Measurements from ENCODE around the gene APC. TPM values are rescaled to one million over a fixed set of nuclear protein-coding genes. Genes with fewer than 3 reads are reported as not detected.

APC gene
- total RNA-seq, 2 donors from 2014 or later: 36.0 to 36.8 TPM

GRCh38 chr5:112732131-112732530 lies 5.6 kb upstream of the APC start:
- no peaks in the 10 kb centered on the region for H3K4me1 ChIP-seq
- H3K9me3 ChIP-seq: no peaks in the 10 kb centered on the region
- H3K4me3 ChIP-seq: no peak overlapping the region
- no peaks in the 10 kb centered on the region for H3K36me3 ChIP-seq
- no peak overlapping the region for H3K9ac ChIP-seq (ENCODE audit: low read depth in 2 of 2, low read length in 2 of 2)
- intact Hi-C loops (cut with DNase I): no loop called here
- H3K27ac ChIP-seq: no peak overlapping the region
- H3K27me3 ChIP-seq: no peaks in the 10 kb centered on the region
- no peak for TF ChIP-seq CTCF (IDR thresholded peaks at IDR 0.05)
- no peak for DNase-seq

- Histone ChIP-seq H3K4me1 (peaks cover 2% of the 10 kb centered on the region), H3K9ac (ENCODE audit: low read depth in 2 of 2, low read length in 2 of 2) (no peak overlapping the region), H3K27me3 (no peaks in the 10 kb centered on the region), H3K27ac (no peak overlapping the region), H3K9me3 (no peaks in the 10 kb centered on the region), H3K4me3 (no peak overlapping the region), H3K36me3 (no peaks in the 10 kb centered on the region)
- no peak for DNase-seq
- intact Hi-C loops (cut with DNase I): no loop called here
- no peak for TF ChIP-seq CTCF (IDR thresholded peaks at IDR 0.05)
Measured at GRCh38 chr5:112733586-112733985, 4.1 kb upstream of the APC start.

GRCh38 chr5:112734597-112734996 lies 3.1 kb upstream of the APC start:
- Histone ChIP-seq H3K27me3 (no peaks in the 10 kb centered on the region), H3K4me1 (peaks cover 2% of the 10 kb centered on the region), H3K9me3 (no peaks in the 10 kb centered on the region), H3K36me3 (no peaks in the 10 kb centered on the region), H3K4me3 (no peak overlapping the region), H3K9ac (ENCODE audit: low read depth in 2 of 2, low read length in 2 of 2) (no peak overlapping the region), H3K27ac (no peak overlapping the region)
- no peak for TF ChIP-seq CTCF (IDR thresholded peaks at IDR 0.05)
- intact Hi-C loops (cut with DNase I): no loop called here
- DNase-seq: no peak

- no peak overlapping the region for H3K27ac ChIP-seq
- peaks cover 2% of the 10 kb centered on the region for H3K4me1 ChIP-seq
- no peak overlapping the region for H3K9ac ChIP-seq (ENCODE audit: low read depth in 2 of 2, low read length in 2 of 2)
- intact Hi-C loops (cut with DNase I): no loop called here
- no peak for DNase-seq
- no peak overlapping the region for H3K4me3 ChIP-seq
- TF ChIP-seq CTCF (IDR thresholded peaks at IDR 0.05): no peak
- no peaks in the 10 kb centered on the region for H3K9me3 ChIP-seq
- no peaks in the 10 kb centered on the region for H3K36me3 ChIP-seq
- H3K27me3 ChIP-seq: no peaks in the 10 kb centered on the region
Measured at GRCh38 chr5:112735702-112736101, 2.0 kb upstream of the APC start.

GRCh38 chr5:112737070-112737462 lies 619 bp upstream of the APC start:
- Histone ChIP-seq H3K4me3 (peak overlapping the region; percentile 48), H3K27ac (peak overlapping the region; percentile 38), H3K9ac (ENCODE audit: low read depth in 2 of 2, low read length in 2 of 2) (peak overlapping the region in 1 of 2 donors; percentile 41)

More at GRCh38 chr5:112737070-112737462, 619 bp upstream of the APC start:
- Histone ChIP-seq H3K36me3 (no peaks in the 10 kb centered on the region), H3K27me3 (no peaks in the 10 kb centered on the region), H3K9me3 (no peaks in the 10 kb centered on the region), H3K4me1 (peaks cover 2% of the 10 kb centered on the region)
- DNase-seq: no peak
- intact Hi-C loops (cut with DNase I): no loop called here
- TF ChIP-seq CTCF (IDR thresholded peaks at IDR 0.05): no peak

All from colonic mucosa (tissue), 4 donors.